ENCODE data around the gene ZNF583. TPM values are rescaled to one million over a fixed set of nuclear protein-coding genes. Genes with fewer than 3 reads are reported as not detected.
A peak's percentile ranks its signal among the peaks of the same experiment; 100 is the strongest.

Gene ZNF583
- total and polyA plus RNA-seq, 2 of the 13 experiments (the other 11 are each of a cell fraction or from before 2014, with no cell fraction given): 0.65 to 5.3 TPM

- H3K9ac ChIP-seq (ENCODE audit: insufficient read depth, low read depth, low read length): peak overlapping the region; percentile 72
- FAIRE-seq (peak; percentile 44), ATAC-seq (peak; percentile 99), DNase-seq (ENCODE audit: low spot score) (peak; percentile 93)
- in situ Hi-C loops (cut with HindIII; ENCODE audit: extremely low pct_ligation_motif_present, low pct_unique_long_range_greater_than_20kb) (no loop called here), intact Hi-C loops (cut with micrococcal nuclease; ENCODE audit: unreplicated experiment) (loop anchor here (1.0 kb wide), 1 partner anchor 20 kb away; no protein-coding TSS in a partner anchor)
- H2AFZ ChIP-seq (ENCODE audit: low read length): no peak overlapping the region
- peaks cover 1 to 2% of the 10 kb centered on the region in 2 experiments; a peak in 1 of 5 replicates for H3K36me3 ChIP-seq (replicated peaks in 1 of 2; ENCODE audit: control insufficient read depth in 1 of 2, insufficient read depth in 2 of 2, low read length in 2 of 2)
- H3K79me2 ChIP-seq (ENCODE audit: insufficient read depth, low read length): peaks cover 12% of the 10 kb centered on the region
- CTCF ChIA-PET (ENCODE audit: low intra/inter-chr PET ratio, low total read pairs): no interaction called here
- H3K4me2 ChIP-seq (ENCODE audit: low read depth, low read length): peak overlapping the region; percentile 69
- POLR2A ChIA-PET: interaction anchor here (0.6 to 2.5 kb wide), 12 partner anchors 10 to 226 kb away, joined by 3 to 17 read pairs (median 4); partner anchors contain the start of genes ZNF583 and ZSCAN5A
- 41% methylated on average over 63 of the region's 65 CpGs for WGBS (ENCODE audit: low lambda C conversion rate)
- no TSS peak for BruUV-seq (replicated peaks)
- peak overlapping the region; percentile 80 for H3K27ac ChIP-seq (ENCODE audit: extremely low read length, insufficient read depth, low read length)
- H3K4me1 ChIP-seq (ENCODE audit: insufficient read depth, low read length): 0 out of 2 replicates have a peak, but pooled peaks cover 10% of the 10 kb centered on the region
- no peaks in the 10 kb centered on the region for H4K20me1 ChIP-seq (ENCODE audit: insufficient read depth, low read length)
- peak overlapping the region; percentile 44 to 68 (median 60) for H3K4me3 ChIP-seq (replicated peaks in 1 of 3; ENCODE audit: insufficient read depth in 1 of 3, low read depth in 2 of 3, low read length in 3 of 3)
- peaks cover 15% of the 10 kb centered on the region for H3K9me3 ChIP-seq (ENCODE audit: low read length)
- H3K27me3 ChIP-seq (ENCODE audit: control insufficient read depth in 1 of 2, insufficient read depth in 2 of 2, low read length in 2 of 2): no peaks in the 10 kb centered on the region
- TF ChIP-seq ZNF18 (CRISPR knock-in tag; IDR thresholded peaks at IDR 0.05; ENCODE audit: insufficient replicate concordance) (no peak), FOSL2 (CRISPR knock-in tag; IDR thresholded peaks at IDR 0.05) (0 out of 2 replicates have a peak, but pooled peaks have one; percentile 4), ZBTB38 (CRISPR knock-in tag; IDR thresholded peaks at IDR 0.05) (peak; percentile 81), IRF2 (CRISPR knock-in tag; IDR thresholded peaks at IDR 0.05) (0 out of 2 replicates have a peak, but pooled peaks have one; percentile 27), ONECUT2 (CRISPR knock-in tag; IDR thresholded peaks at IDR 0.05) (no peak), LCORL (IDR thresholded peaks at IDR 0.05) (no peak), LCORL (CRISPR knock-in tag; IDR thresholded peaks at IDR 0.05) (0 out of 2 replicates have a peak, but pooled peaks have one; percentile 21), ZC3H13 (CRISPR knock-in tag; IDR thresholded peaks at IDR 0.05) (no peak), ZNF24 (IDR thresholded peaks at IDR 0.05) (no peak), NAIF1 (CRISPR knock-in tag; IDR thresholded peaks at IDR 0.05; ENCODE audit: borderline replicate concordance) (no peak), ZNF275 (CRISPR knock-in tag; IDR thresholded peaks at IDR 0.05; ENCODE audit: borderline replicate concordance) (no peak), KAT7 (CRISPR knock-in tag; IDR thresholded peaks at IDR 0.05; ENCODE audit: borderline replicate concordance) (no peak)
These were observed 36.1 kb upstream of the ZNF583 start for GRCh38 chr19:56367829-56368711.

Measured in HepG2 (cell line).